ENCODE results near the gene BUD23. TPM values are rescaled to one million over a fixed set of nuclear protein-coding genes. Genes with fewer than 3 reads are reported as not detected.

Gene BUD23
- total RNA-seq, 6 experiments from 2014 or later, result 70.1 to 91.4 (median 83.4) TPM

DNA sequence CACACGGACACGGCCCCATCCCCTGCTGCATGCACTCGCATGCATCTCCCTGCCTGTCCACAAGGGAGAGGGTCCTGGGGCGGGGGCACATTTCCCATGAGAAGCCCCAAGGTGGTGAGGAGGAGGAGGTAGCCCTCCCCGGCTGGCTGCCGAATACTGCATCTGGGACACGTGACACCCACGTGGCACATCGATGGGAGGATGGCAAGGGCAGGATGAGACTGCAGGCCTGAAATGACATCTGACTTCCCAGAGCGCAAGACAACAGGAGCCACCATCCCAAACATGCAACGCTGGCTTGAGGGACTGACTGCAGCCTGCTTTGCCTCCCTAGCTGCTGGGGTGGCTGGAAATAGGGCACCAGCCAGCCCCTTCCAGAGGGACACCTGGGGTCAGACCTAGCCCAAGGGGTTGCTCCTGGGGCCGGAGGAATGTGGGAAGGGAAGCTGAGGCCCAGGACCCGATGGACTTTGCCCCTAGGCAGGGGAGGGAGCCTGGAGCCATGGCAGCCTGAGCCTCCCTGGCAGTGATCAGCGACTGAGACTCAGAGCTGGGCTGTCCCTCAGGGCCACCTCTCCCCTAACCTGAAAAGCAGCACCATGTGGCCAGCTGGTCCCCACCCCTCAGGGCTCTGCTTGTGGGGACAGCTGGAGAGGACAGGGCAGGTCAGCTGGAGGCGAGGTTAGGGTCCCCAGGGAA is 16.1 kb downstream of the BUD23 start:
- TF ChIP-seq, protein P1, sequence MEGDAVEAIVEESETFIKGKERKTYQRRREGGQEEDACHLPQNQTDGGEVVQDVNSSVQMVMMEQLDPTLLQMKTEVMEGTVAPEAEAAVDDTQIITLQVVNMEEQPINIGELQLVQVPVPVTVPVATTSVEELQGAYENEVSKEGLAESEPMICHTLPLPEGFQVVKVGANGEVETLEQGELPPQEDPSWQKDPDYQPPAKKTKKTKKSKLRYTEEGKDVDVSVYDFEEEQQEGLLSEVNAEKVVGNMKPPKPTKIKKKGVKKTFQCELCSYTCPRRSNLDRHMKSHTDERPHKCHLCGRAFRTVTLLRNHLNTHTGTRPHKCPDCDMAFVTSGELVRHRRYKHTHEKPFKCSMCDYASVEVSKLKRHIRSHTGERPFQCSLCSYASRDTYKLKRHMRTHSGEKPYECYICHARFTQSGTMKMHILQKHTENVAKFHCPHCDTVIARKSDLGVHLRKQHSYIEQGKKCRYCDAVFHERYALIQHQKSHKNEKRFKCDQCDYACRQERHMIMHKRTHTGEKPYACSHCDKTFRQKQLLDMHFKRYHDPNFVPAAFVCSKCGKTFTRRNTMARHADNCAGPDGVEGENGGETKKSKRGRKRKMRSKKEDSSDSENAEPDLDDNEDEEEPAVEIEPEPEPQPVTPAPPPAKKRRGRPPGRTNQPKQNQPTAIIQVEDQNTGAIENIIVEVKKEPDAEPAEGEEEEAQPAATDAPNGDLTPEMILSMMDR (IDR thresholded peaks at IDR 0.05), result peak; percentile 19
- H3K27ac Mint-ChIP-seq, result no peak overlapping the region
- no peak overlapping the region for H3K4me3 Mint-ChIP-seq
- H3K27me3 Mint-ChIP-seq (ENCODE audit: insufficient read depth), result peaks cover 2% of the 10 kb centered on the region
- DNase-seq, result no peak
- no peaks in the 10 kb centered on the region for H3K4me1 Mint-ChIP-seq (ENCODE audit: low read depth)
- H3K36me3 Mint-ChIP-seq (ENCODE audit: low read depth), result peaks cover 23% of the 10 kb centered on the region
- H3K9me3 Mint-ChIP-seq, result no peaks in the 10 kb centered on the region

DNA sequence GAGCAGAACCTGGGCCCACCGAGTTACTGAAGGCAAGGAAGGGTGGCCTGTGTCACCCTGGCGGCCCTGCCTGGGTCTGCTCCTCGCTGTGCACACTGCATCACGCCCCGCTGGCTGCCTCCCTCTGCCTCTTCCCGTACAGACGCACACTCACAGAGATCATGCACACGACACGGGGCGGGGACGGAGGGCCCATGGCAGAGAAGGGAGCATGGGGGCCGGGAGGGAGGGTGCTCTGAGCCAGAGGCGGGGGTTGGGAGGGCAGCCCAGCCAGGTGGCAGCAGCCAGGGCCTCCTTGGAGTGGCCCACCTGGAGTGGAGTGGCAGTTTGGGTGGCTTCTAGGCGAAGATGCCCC is 16.6 kb downstream of the BUD23 start:
- H3K4me3 Mint-ChIP-seq, result no peak overlapping the region
- H3K4me1 Mint-ChIP-seq (ENCODE audit: low read depth), result peaks cover under 1% of the 10 kb centered on the region; the same call in 1 of the 2 replicates
- DNase-seq, result no peak
- H3K9me3 Mint-ChIP-seq, result no peaks in the 10 kb centered on the region
- H3K36me3 Mint-ChIP-seq (ENCODE audit: low read depth), result peaks cover 21% of the 10 kb centered on the region
- TF ChIP-seq, protein P1 (IDR thresholded peaks at IDR 0.05), result no peak
- H3K27ac Mint-ChIP-seq, result no peak overlapping the region
- peaks cover 2% of the 10 kb centered on the region for H3K27me3 Mint-ChIP-seq (ENCODE audit: insufficient read depth)

DNA sequence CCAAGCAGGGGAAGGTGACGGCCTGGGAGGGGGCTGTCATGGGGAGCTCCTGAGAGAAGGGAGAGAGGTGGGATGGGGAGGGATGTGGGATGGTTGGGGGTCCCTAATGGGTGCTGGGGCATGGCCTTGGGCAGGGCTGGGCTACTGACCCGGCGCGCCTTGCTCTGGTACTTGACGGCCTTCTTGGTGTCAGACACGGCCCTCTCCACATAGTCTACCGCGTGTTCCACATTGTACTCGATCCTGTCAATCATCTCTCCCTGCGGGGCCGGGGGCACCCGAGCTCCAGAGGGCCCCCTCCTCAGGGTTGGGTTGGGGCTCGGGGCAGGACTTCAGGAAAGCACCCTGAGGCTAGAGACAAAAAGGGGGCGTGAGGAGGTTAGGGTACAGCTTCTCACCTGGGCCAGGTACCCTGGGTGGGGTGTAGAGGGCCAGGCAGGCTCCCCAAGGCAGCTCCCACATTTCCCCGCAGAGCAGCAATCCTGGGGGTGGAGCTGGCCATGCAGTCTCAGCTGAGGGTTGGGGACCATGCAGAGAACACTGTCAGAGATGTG is 17.3 kb downstream of the BUD23 start:
- H3K4me3 Mint-ChIP-seq, result no peak overlapping the region
- H3K36me3 Mint-ChIP-seq (ENCODE audit: low read depth), result peaks cover 21% of the 10 kb centered on the region
- H3K27ac Mint-ChIP-seq, result no peak overlapping the region
- TF ChIP-seq, protein P1 (IDR thresholded peaks at IDR 0.05), result no peak
- no peak for DNase-seq
- peaks cover 7% of the 10 kb centered on the region; the same call in 1 of the 2 replicates for H3K4me1 Mint-ChIP-seq (ENCODE audit: low read depth)
- no peaks in the 10 kb centered on the region for H3K9me3 Mint-ChIP-seq
- peaks cover 2% of the 10 kb centered on the region for H3K27me3 Mint-ChIP-seq (ENCODE audit: insufficient read depth)

DNA sequence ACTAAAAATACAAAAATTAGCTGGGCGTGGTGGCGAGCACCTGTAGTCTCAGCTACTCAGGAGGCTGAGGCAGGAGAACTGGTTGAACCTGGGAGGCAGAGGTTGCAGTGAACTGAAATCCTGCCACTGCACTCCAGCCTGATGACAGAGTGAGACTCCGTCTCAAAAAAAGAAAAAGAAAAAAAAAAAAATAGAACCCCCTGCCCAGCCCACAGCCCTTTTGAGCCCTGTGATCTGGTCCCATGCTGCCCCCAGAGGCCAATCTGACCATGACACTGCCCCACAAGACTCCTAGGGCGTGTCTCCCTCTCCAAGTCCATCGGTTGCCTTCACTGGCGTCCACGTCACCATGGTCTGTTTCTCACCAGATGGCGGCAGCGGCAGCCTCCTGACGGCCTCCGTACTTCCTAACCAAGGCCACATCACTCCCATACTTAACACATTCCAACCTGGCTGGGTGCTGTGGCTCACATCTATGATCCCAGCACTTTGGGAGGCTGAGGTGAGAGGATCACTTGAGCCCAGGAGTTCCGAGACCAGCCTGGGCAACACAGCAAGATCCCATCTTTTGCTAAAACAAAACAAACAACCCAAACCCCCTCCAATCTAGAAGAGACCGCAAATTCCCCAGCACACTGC is 18.1 kb downstream of the BUD23 start:
- H3K36me3 Mint-ChIP-seq (ENCODE audit: low read depth), result peaks cover 21% of the 10 kb centered on the region
- TF ChIP-seq, protein P1 (IDR thresholded peaks at IDR 0.05), result peak; percentile 80
- peaks cover 15% of the 10 kb centered on the region for H3K4me1 Mint-ChIP-seq (ENCODE audit: low read depth)
- peaks cover 3% of the 10 kb centered on the region for H3K27me3 Mint-ChIP-seq (ENCODE audit: insufficient read depth)
- peak; percentile 12 for DNase-seq
- H3K27ac Mint-ChIP-seq, result peak overlapping the region; percentile 31; the same call in 1 of the 2 replicates
- H3K9me3 Mint-ChIP-seq, result no peaks in the 10 kb centered on the region
- H3K4me3 Mint-ChIP-seq, result no peak overlapping the region

DNA sequence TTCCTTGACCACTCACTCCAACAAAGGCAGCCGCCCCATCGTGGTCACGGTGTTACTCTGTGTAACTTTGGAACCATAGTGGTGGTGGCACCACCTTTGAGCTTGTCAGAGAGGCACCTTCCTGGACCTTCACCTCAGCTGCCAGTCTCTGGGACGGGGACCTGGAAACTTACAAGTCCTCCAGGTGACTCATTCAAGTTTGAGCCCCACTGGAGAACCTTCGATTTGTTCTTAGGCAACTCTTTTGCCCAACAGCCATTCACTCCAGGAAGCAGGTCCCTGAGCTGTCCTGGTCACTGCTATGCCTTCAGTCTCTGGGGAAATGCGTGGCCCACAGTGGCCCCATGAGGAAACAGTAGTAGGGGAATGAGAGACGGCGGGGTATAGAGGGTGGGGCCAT is 18.8 kb downstream of the BUD23 start:
- H3K4me3 Mint-ChIP-seq, result no peak overlapping the region
- TF ChIP-seq, protein P1 (IDR thresholded peaks at IDR 0.05), result no peak
- H3K9me3 Mint-ChIP-seq, result no peaks in the 10 kb centered on the region
- peaks cover 22% of the 10 kb centered on the region for H3K4me1 Mint-ChIP-seq (ENCODE audit: low read depth)
- no peak for DNase-seq
- H3K36me3 Mint-ChIP-seq (ENCODE audit: low read depth), result peaks cover 17% of the 10 kb centered on the region
- H3K27ac Mint-ChIP-seq, result no peak overlapping the region; the same call in 1 of the 2 replicates
- peaks cover 2% of the 10 kb centered on the region for H3K27me3 Mint-ChIP-seq (ENCODE audit: insufficient read depth)
